Spleen (tissue), 11 donors: Measurements from ENCODE around the gene DCN. TPM values are rescaled to one million over a fixed set of nuclear protein-coding genes. Genes with fewer than 3 reads are reported as not detected.

Source experiments
- DNase-seq: peaks from one replicate; pipeline ENCODE4 v3.0.0-alpha.2; 2020
- H3K27ac ChIP-seq, 8 donors: fragments of 200-600 bp; sonication (generic) in 7 of 8; 1 replicate in 4 of 8; 2 replicates in 4 of 8; pipeline versions ENCODE4 v1.5.0 to v1.8.0; 2016 to 2021; ENCODE audit warnings: inconsistent platforms in 4 of 8, mild to moderate bottlenecking in 4 of 8, moderate library complexity in 1 of 8
- H3K27me3 ChIP-seq, 7 donors: fragments of 200-600 bp; sonication (generic) in 6 of 7; replicated peaks in 1 of 7; 1 replicate in 4 of 7; 2 replicates in 3 of 7; pipeline versions ENCODE4 v1.5.0 to v1.8.0; 2016 to 2021; ENCODE audit warnings: inconsistent platforms in 3 of 7, mild to moderate bottlenecking in 1 of 7
- H3K36me3 ChIP-seq, 6 donors: fragments of 200-600 bp; sonication (generic) in 5 of 6; 1 replicate in 4 of 6; 2 replicates in 2 of 6; pipeline versions ENCODE4 v1.5.0 to v1.8.0; 2016 to 2021; ENCODE audit warnings: inconsistent platforms in 2 of 6
- H3K4me1 ChIP-seq, 6 donors: fragments of 200-600 bp; sonication (generic) in 5 of 6; 1 replicate in 3 of 6; 2 replicates in 3 of 6; pipeline versions ENCODE4 v1.5.0 to v1.8.0; 2016 to 2021; ENCODE audit warnings: inconsistent platforms in 3 of 6
- H3K4me3 ChIP-seq, 8 donors: fragments of 200-600 bp; sonication (generic) in 7 of 8; 1 replicate in 4 of 8; 2 replicates in 4 of 8; pipeline versions ENCODE4 v1.5.0 to v1.8.0; 2016 to 2021; ENCODE audit warnings: inconsistent platforms in 4 of 8, mild to moderate bottlenecking in 4 of 8, moderate library complexity in 2 of 8
- H3K9me3 ChIP-seq, 8 donors: fragments of 200-600 bp; sonication (generic) in 7 of 8; 1 replicate in 4 of 8; 2 replicates in 4 of 8; pipeline versions ENCODE4 v1.5.0 to v1.8.0; 2016 to 2021; ENCODE audit warnings: inconsistent platforms in 4 of 8
- POLR2A ChIP-seq, 3 donors: fragments of 450-650 bp; IDR thresholded peaks; one replicate each; pipeline ENCODE4 v1.5.1; 2017; ENCODE audit warnings: antibody characterized with exemption in 3 of 3, mild to moderate bottlenecking in 1 of 3
- POLR2AphosphoS5 ChIP-seq, 3 donors: sonication (generic); formaldehyde crosslinking; IDR thresholded peaks; one replicate each; pipeline ENCODE4 v1.5.1; 2017; ENCODE audit warnings: antibody characterized with exemption in 3 of 3
- WGBS, 5 donors: extraction: QIAGEN DNeasy Blood & Tissue Kit in 3 of 5; methylation state at CpG; one replicate each; pipeline versions ENCODE4 v1.1.5 to v1.1.7; 2013 to 2018; 5-methylcytosine and 5-hydroxymethylcytosine counted together
- intact Hi-C: fragments of 100-400 bp; cut with DNase I; formaldehyde crosslinking; loops from one replicate; pipeline ENCODE4 v1.15.0; 2023; ENCODE audit warnings: low total_unique reads
- polyA plus RNA-seq, 3 donors: library from polyadenylated mRNA; stranded (reverse); fragments of 200-250 nt; gene quantifications; one replicate each; pipeline ENCODE4 v1.2.1, GENCODE V29; 2013
- total RNA-seq, 7 donors: library from RNA; depleted of rRNA in 3 of 7; stranded (reverse); fragments of >200 nt in 3 of 7; fragmentation: NEBNext Ultra II Directional in 4 of 7; extraction: Animal tissue kit (Norgen Biotek cat#: 25700) in 4 of 7; gene quantifications; one replicate each; pipeline versions ENCODE4 v1.1.0 to v1.2.1, GENCODE V29; 2016 to 2021
- TF ChIP-seq, protein P1 (sequence below), 11 experiments: fragments of 200-600 bp in 7 of 11; fragments of 450-650 bp in 4 of 11; sonication (generic) in 4 of 11; IDR thresholded peaks in 8 of 11; conservative IDR thresholded peaks in 3 of 11; 1 replicate in 7 of 11; 2 replicates in 4 of 11; pipeline versions ENCODE4 v1.4.0 to v1.8.0; 2016 to 2021; ENCODE audit warnings: antibody characterized with exemption in 11 of 11, inconsistent platforms in 4 of 11, mild to moderate bottlenecking in 1 of 11
- donor health status: healthy with polysubstance abuse.
- donor health status: DM: no; HTN: no; CAD: no; lungs with moderate emphysema.
- donor health status: DM: no; HTN: no; CAD: no.
- donor health status: Bipolar disorder and iron deficiency.
- donor health status: healthy.
- donor health status: DM: no; HTN: no; CAD: no.
- donor health status: DM: yes; HTN: yes; CAD: no.

Gene DCN
- total and polyA plus RNA-seq, 10 donors: 1.6 to 60.1 (median 7.7) TPM

DNA sequence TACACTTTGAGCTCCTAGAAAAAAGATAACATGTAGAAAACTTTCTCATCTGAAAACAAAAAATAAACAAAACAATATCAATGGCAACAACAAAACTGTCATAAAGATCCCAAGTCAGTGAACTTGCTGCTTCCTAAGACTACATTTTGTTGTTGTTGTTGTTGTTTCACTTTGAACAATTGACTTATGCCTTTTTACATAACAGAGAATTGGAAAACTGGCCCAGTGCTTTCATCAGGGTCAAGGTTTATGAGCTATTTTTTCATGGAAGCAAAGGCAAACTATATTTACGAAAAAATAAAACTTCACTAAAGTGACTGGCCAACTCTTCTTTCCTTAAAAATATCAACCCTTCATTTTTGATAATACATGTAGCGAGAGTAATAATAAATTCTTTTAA lies 6.3 kb downstream of the DCN start:
- 89 to 96% (median 90%) methylated on average over 2 of the region's 2 CpGs for WGBS, 5 donors
- Histone ChIP-seq H3K4me3 (no peak overlapping the region), H3K36me3 (no peaks in the 10 kb centered on the region), H3K9me3 (no peaks in the 10 kb centered on the region), H3K4me1 (peaks cover 0 to 6% (median 0%) of the 10 kb centered on the region in 6 donors), H3K27me3 (no peaks in the 10 kb centered on the region), H3K27ac (no peak overlapping the region)
- intact Hi-C loops: no loop called here
- TF ChIP-seq, protein P1, sequence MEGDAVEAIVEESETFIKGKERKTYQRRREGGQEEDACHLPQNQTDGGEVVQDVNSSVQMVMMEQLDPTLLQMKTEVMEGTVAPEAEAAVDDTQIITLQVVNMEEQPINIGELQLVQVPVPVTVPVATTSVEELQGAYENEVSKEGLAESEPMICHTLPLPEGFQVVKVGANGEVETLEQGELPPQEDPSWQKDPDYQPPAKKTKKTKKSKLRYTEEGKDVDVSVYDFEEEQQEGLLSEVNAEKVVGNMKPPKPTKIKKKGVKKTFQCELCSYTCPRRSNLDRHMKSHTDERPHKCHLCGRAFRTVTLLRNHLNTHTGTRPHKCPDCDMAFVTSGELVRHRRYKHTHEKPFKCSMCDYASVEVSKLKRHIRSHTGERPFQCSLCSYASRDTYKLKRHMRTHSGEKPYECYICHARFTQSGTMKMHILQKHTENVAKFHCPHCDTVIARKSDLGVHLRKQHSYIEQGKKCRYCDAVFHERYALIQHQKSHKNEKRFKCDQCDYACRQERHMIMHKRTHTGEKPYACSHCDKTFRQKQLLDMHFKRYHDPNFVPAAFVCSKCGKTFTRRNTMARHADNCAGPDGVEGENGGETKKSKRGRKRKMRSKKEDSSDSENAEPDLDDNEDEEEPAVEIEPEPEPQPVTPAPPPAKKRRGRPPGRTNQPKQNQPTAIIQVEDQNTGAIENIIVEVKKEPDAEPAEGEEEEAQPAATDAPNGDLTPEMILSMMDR (IDR thresholded peaks at IDR 0.05 in 8 of 11, conservative IDR thresholded peaks at IDR 0.05 in 3 of 11): no peak
- TF ChIP-seq POLR2A (IDR thresholded peaks at IDR 0.05): no peak
- TF ChIP-seq POLR2AphosphoS5 (IDR thresholded peaks at IDR 0.05): no peak
- no peak for DNase-seq

DNA sequence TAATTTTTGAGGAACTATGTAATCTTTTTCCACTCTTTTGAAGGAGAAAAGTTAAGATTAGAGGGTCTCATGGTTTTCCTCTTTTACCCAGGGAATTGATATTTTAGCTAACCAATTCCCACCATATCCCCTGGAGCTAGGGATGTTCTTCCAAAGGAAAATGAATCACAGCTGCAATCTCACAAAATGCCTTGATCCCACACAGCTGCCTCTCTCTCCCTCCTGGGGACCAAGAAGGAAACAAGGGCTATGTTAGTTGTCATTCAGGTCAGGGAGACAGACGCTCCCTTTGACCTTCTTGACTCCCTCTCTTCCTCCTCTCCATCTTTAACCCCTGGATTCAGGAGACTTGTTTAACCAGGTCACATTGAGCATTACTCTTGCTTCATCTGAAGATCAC lies 9.5 kb downstream of the DCN start:
- TF ChIP-seq POLR2A (IDR thresholded peaks at IDR 0.05) (no peak), POLR2AphosphoS5 (IDR thresholded peaks at IDR 0.05) (no peak)
- TF ChIP-seq, protein P1 (IDR thresholded peaks at IDR 0.05 in 8 of 11, conservative IDR thresholded peaks at IDR 0.05 in 3 of 11): no peak
- no peak overlapping the region for H3K27ac ChIP-seq
- no peaks in the 10 kb centered on the region for H3K36me3 ChIP-seq
- H3K9me3 ChIP-seq: no peaks in the 10 kb centered on the region
- DNase-seq: no peak
- intact Hi-C loops: no loop called here
- 44 to 64% (median 51%) methylated on average over 1 of the region's 1 CpG for WGBS, 5 donors
- H3K27me3 ChIP-seq: no peaks in the 10 kb centered on the region
- H3K4me1 ChIP-seq: peaks cover 0 to 2% (median 0%) of the 10 kb centered on the region in 6 donors
- no peak overlapping the region for H3K4me3 ChIP-seq

DNA sequence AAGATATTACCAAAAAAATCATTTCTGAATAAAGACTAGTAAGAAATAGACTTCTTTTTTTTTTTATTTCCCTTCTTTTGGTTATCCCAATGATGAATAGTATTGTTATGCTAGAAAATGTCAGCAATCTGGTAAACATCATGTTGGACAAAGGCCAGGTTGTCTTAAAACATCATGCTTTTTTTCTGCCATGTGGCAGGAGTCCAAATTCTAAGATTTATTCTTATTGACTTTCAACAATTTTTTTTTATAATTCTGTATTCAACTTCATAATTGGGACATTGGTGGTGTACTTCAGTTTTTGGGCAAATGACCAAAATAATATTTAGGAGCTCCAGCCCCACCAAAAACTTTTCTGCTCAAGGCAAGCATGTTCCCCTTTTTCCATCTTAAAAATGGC lies 10.5 kb downstream of the DCN start:
- no peak for DNase-seq
- Histone ChIP-seq H3K36me3 (no peaks in the 10 kb centered on the region), H3K4me1 (no peaks in the 10 kb centered on the region), H3K4me3 (no peak overlapping the region), H3K9me3 (no peaks in the 10 kb centered on the region), H3K27me3 (no peaks in the 10 kb centered on the region), H3K27ac (no peak overlapping the region)
- intact Hi-C loops: no loop called here
- TF ChIP-seq, protein P1 (IDR thresholded peaks at IDR 0.05 in 8 of 11, conservative IDR thresholded peaks at IDR 0.05 in 3 of 11): no peak
- TF ChIP-seq POLR2A (IDR thresholded peaks at IDR 0.05) (no peak), POLR2AphosphoS5 (IDR thresholded peaks at IDR 0.05) (no peak)

DNA sequence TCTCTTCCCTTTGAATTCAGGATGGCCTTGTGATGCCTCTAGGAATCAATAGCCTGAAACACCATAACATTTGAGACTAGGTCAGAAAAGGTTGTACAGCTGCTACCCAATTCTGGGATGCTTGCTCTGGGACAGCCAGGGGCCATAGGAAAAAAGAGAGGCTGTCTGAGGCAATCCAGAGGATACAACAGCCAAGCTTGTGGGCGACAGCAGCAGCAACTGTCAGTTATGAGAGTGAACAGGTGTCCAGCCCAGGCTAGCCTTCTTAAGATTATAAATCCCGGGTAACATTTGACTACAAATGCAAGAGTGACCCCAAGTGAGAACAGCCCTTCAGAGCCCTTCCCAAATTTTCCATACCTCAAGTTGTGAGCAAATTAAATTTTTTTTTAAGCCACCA lies 11.1 kb downstream of the DCN start:
- Histone ChIP-seq H3K9me3 (no peaks in the 10 kb centered on the region), H3K4me3 (no peak overlapping the region), H3K27me3 (no peaks in the 10 kb centered on the region), H3K36me3 (no peaks in the 10 kb centered on the region), H3K4me1 (no peaks in the 10 kb centered on the region), H3K27ac (no peak overlapping the region)
- intact Hi-C loops: no loop called here
- no peak for TF ChIP-seq POLR2A (IDR thresholded peaks at IDR 0.05)
- TF ChIP-seq POLR2AphosphoS5 (IDR thresholded peaks at IDR 0.05): no peak
- TF ChIP-seq, protein P1 (IDR thresholded peaks at IDR 0.05 in 8 of 11, conservative IDR thresholded peaks at IDR 0.05 in 3 of 11): no peak
- no peak for DNase-seq
- 77 to 84% (median 81%) methylated on average over 2 of the region's 2 CpGs for WGBS, 5 donors
